RCC 7860 (cell line): Measurements from ENCODE around the gene MRPL37.

Experiments
- DNase-seq: peaks from one replicate; pipeline ENCODE4 v3.0.0-alpha.2; 2015; ENCODE audit warnings: low spot score
- FAIRE-seq: peaks from 2 replicates; lab custom pipeline; 2012; peaks lifted over from hg19 to GRCh38; lab: Jason Lieb, UNC

Gene MRPL37

GRCh38 chr1:54259546-54260140, 59.7 kb downstream of the MRPL37 start:
- DNase-seq, result no peak
- FAIRE-seq, result no peak

- DNase-seq (no peak), FAIRE-seq (no peak)
Measured at GRCh38 chr1:54260810-54261209, 60.8 kb downstream of the MRPL37 start.

- no peak for FAIRE-seq
- DNase-seq, result no peak
Measured at GRCh38 chr1:54262244-54262643, 62.3 kb downstream of the MRPL37 start.

- FAIRE-seq, result no peak
- DNase-seq, result no peak
Measured at GRCh38 chr1:54263601-54264226, 63.7 kb downstream of the MRPL37 start.

GRCh38 chr1:54265126-54265525, 65.2 kb downstream of the MRPL37 start:
- DNase-seq (no peak), FAIRE-seq (no peak)

GRCh38 chr1:54265659-54266058, 65.7 kb downstream of the MRPL37 start:
- DNase-seq (no peak), FAIRE-seq (no peak)

- no peak for FAIRE-seq
- no peak for DNase-seq
Measured at GRCh38 chr1:54266195-54266594, 66.2 kb downstream of the MRPL37 start.

- FAIRE-seq, result no peak
- DNase-seq, result no peak
Measured at GRCh38 chr1:54266908-54267307, 66.9 kb downstream of the MRPL37 start.
